Measurements from ENCODE around the gene HSPBAP1. TPM values are rescaled to one million over a fixed set of nuclear protein-coding genes. Genes with fewer than 3 reads are reported as not detected.

Gene HSPBAP1
- total and polyA plus RNA-seq, 2 of the 13 experiments (the other 11 are each of a cell fraction or from before 2014, with no cell fraction given) = 4.2 to 5.1 TPM

- no peak for TF ChIP-seq ZBTB37 (CRISPR knock-in tag; IDR thresholded peaks at IDR 0.05)
These were observed 74.2 kb downstream of the HSPBAP1 start (continued) for GRCh38 chr3:122719273-122719921.

- CTCF ChIA-PET (ENCODE audit: low intra/inter-chr PET ratio, low total read pairs) = no interaction called here
- H2AFZ ChIP-seq (ENCODE audit: low read length) = no peak overlapping the region
- intact Hi-C loops (cut with micrococcal nuclease; ENCODE audit: unreplicated experiment) (no loop called here), in situ Hi-C loops (cut with HindIII; ENCODE audit: extremely low pct_ligation_motif_present, low pct_unique_long_range_greater_than_20kb) (no loop called here)
- POLR2A ChIA-PET = no interaction called here
- H3K9ac ChIP-seq (ENCODE audit: insufficient read depth, low read depth, low read length) = no peak overlapping the region
- peaks cover 1 to 14% of the 10 kb centered on the region in 2 experiments; a peak in 3 of 5 replicates for H3K36me3 ChIP-seq (replicated peaks in 1 of 2; ENCODE audit: control insufficient read depth in 1 of 2, insufficient read depth in 2 of 2, low read length in 2 of 2)
- ATAC-seq (no peak), DNase-seq (ENCODE audit: low spot score) (no peak), FAIRE-seq (no peak)
- H3K4me1 ChIP-seq (ENCODE audit: insufficient read depth, low read length) = no peaks in the 10 kb centered on the region
- no peak overlapping the region for H3K4me3 ChIP-seq (replicated peaks in 1 of 3; ENCODE audit: insufficient read depth in 1 of 3, low read depth in 2 of 3, low read length in 3 of 3)
- no peaks in the 10 kb centered on the region for H4K20me1 ChIP-seq (ENCODE audit: insufficient read depth, low read length)
- H3K9me3 ChIP-seq (ENCODE audit: low read length) = no peaks in the 10 kb centered on the region
- TF ChIP-seq NFYB (CRISPR knock-in tag; IDR thresholded peaks at IDR 0.05) = no peak
- TF ChIP-seq MZF1 (CRISPR knock-in tag; IDR thresholded peaks at IDR 0.05; ENCODE audit: borderline replicate concordance) = no peak
- no peak for TF ChIP-seq ZBTB40 (IDR thresholded peaks at IDR 0.05)
- TF ChIP-seq ZBTB40 (CRISPR knock-in tag; IDR thresholded peaks at IDR 0.05) = no peak
- no peak for TF ChIP-seq ATAD3A (CRISPR knock-in tag; IDR thresholded peaks at IDR 0.05)
- no peak for TF ChIP-seq SAP130 (CRISPR knock-in tag; IDR thresholded peaks at IDR 0.05; ENCODE audit: low read depth)
- TF ChIP-seq ZSCAN30 (CRISPR knock-in tag; IDR thresholded peaks at IDR 0.05) = no peak
- TF ChIP-seq CEBPB (IDR thresholded peaks at IDR 0.05; ENCODE audit: borderline replicate concordance, low read depth, low read length) = no peak
- no peak for TF ChIP-seq ARNTL (CRISPR knock-in tag; IDR thresholded peaks at IDR 0.05)
- no peak for TF ChIP-seq ZSCAN5A (CRISPR knock-in tag; IDR thresholded peaks at IDR 0.05; ENCODE audit: borderline replicate concordance)
- TF ChIP-seq TGIF2 (CRISPR knock-in tag; IDR thresholded peaks at IDR 0.05) = no peak
- no peaks in the 10 kb centered on the region for H3K79me2 ChIP-seq (ENCODE audit: insufficient read depth, low read length)
- H3K27me3 ChIP-seq (ENCODE audit: control insufficient read depth in 1 of 2, insufficient read depth in 2 of 2, low read length in 2 of 2) = no peaks in the 10 kb centered on the region
- no peak overlapping the region for H3K4me2 ChIP-seq (ENCODE audit: low read depth, low read length)
- WGBS (ENCODE audit: low lambda C conversion rate) = 96% methylated on average over 4 of the region's 4 CpGs
- no TSS peak for BruUV-seq (replicated peaks)
- no peak overlapping the region for H3K27ac ChIP-seq (ENCODE audit: extremely low read length, insufficient read depth, low read length)
These were observed 77.0 kb downstream of the HSPBAP1 start for GRCh38 chr3:122716667-122717066.

All from HepG2 (cell line).